Measurements from ENCODE around the gene MSANTD3.

The MSANTD3 gene

GRCh38 chr9:100499866-100500265 lies 72.9 kb downstream of the MSANTD3 start:
- H3K27me3 Mint-ChIP-seq = no peaks in the 10 kb centered on the region
- ATAC-seq = no peak
- H3K36me3 Mint-ChIP-seq = no peaks in the 10 kb centered on the region
- H3K4me3 Mint-ChIP-seq = no peak overlapping the region
- H3K27ac Mint-ChIP-seq = no peak overlapping the region
- H3K4me1 Mint-ChIP-seq = peaks cover 8% of the 10 kb centered on the region
- H3K9me3 Mint-ChIP-seq = no peaks in the 10 kb centered on the region

Measured in stimulated activated memory B cell treated with anti-CD40 and anti-IgM and Interleukin-4, amounts not matched to agents 10 μg/mL and 1 μg/mL and 100 μg/mL, for 72 hours (primary cell).